CD4-positive, alpha-beta memory T cell (primary cell): ENCODE data around the gene HK2. TPM values are rescaled to one million over a fixed set of nuclear protein-coding genes. Genes with fewer than 3 reads are reported as not detected.

Experiments used
- CTCF ChIA-PET: fragments of 350-600 bp; sonication (Branson Sonifier 250); formaldehyde crosslinking; loops from one replicate; lab custom pipeline; 2021; ENCODE audit warnings: inconsistent platforms; ENCODE audit not compliant: partially characterized antibody; lab: Charles Lee
- POLR2A ChIA-PET: fragments of 350-600 bp; sonication (Branson Sonifier 250); formaldehyde crosslinking; loops from one replicate; lab custom pipeline; 2021; ENCODE audit not compliant: partially characterized antibody; lab: Charles Lee
- DNase-seq, 5 donors: peaks; one replicate each; pipeline versions ENCODE4 v3.0.0 to v3.0.0-alpha.2; 2020 to 2022; ENCODE audit warnings: mixed read lengths in 1 of 5
- H3K27ac ChIP-seq: one replicate; pipeline ENCODE4 v1.7.0; 2013; ENCODE audit warnings: low read depth, low read length
- H3K27me3 ChIP-seq: 2 replicates; pipeline ENCODE4 v1.7.0; 2013; ENCODE audit warnings: mild to moderate bottlenecking, low read length, moderate library complexity; ENCODE audit not compliant: insufficient read depth
- H3K36me3 ChIP-seq: 2 replicates; pipeline ENCODE4 v1.7.0; 2013; ENCODE audit warnings: mild to moderate bottlenecking, low read length, moderate library complexity; ENCODE audit not compliant: insufficient read depth
- H3K4me1 ChIP-seq: 2 replicates; pipeline ENCODE4 v1.7.0; 2013; ENCODE audit warnings: mild to moderate bottlenecking, low read length, moderate library complexity; ENCODE audit not compliant: insufficient read depth
- H3K4me3 ChIP-seq, 2 donors: one replicate each; pipeline ENCODE4 v1.7.0; 2013; ENCODE audit warnings: low read length in 2 of 2, mild to moderate bottlenecking in 1 of 2
- H3K9me3 ChIP-seq, 2 donors: one replicate each; pipeline ENCODE4 v1.7.0; 2013; ENCODE audit warnings: low read length in 2 of 2, control low read depth in 1 of 2; ENCODE audit not compliant: control insufficient read depth in 1 of 2
- H3K27ac Mint-ChIP-seq, 7 donors: one replicate each; pipeline ENCODE4 v1.8.0; 2020 to 2021; ENCODE audit warnings: mixed read lengths in 7 of 7, mild to moderate bottlenecking in 6 of 7, inconsistent platforms in 3 of 7, moderate library complexity in 3 of 7
- H3K27me3 Mint-ChIP-seq, 2 donors: one replicate each; pipeline ENCODE4 v1.8.0; 2020 to 2021; ENCODE audit warnings: mixed read lengths in 2 of 2
- H3K36me3 Mint-ChIP-seq, 2 donors: one replicate each; pipeline ENCODE4 v1.8.0; 2020 to 2021; ENCODE audit warnings: mixed read lengths in 2 of 2, inconsistent platforms in 1 of 2, mild to moderate bottlenecking in 1 of 2
- H3K4me1 Mint-ChIP-seq, 4 donors: one replicate each; pipeline ENCODE4 v1.8.0; 2020 to 2021; ENCODE audit warnings: mixed read lengths in 4 of 4, mild to moderate bottlenecking in 1 of 4
- H3K4me3 Mint-ChIP-seq, 8 donors: one replicate each; pipeline ENCODE4 v1.8.0; 2020 to 2021; ENCODE audit warnings: mixed read lengths in 8 of 8, mild to moderate bottlenecking in 7 of 8, moderate library complexity in 6 of 8, inconsistent platforms in 3 of 8
- H3K9me3 Mint-ChIP-seq, 8 donors: one replicate each; pipeline ENCODE4 v1.8.0; 2020 to 2021; ENCODE audit warnings: mixed read lengths in 8 of 8, mild to moderate bottlenecking in 5 of 8, inconsistent platforms in 3 of 8, moderate library complexity in 1 of 8
- intact Hi-C: fragments of 100-400 bp; cut with micrococcal nuclease; formaldehyde crosslinking; loops from one replicate; pipeline ENCODE4 v1.15.1; 2023
- polyA plus RNA-seq, 2 donors: library from polyadenylated mRNA; unstranded; fragments of 300-500 nt; fragmentation: Illumina TruSeq; gene quantifications; one replicate each; pipeline ENCODE4 v1.2.3, GENCODE V29; 2021
- total RNA-seq, 2 experiments: library from RNA; stranded (reverse); gene quantifications; one replicate each; pipeline ENCODE4 v1.2.3, GENCODE V29; 2021

HK2 gene
- total and polyA plus RNA-seq, 4 experiments from 2014 or later = 1.7 to 9.4 (median 6.1) TPM

DNA sequence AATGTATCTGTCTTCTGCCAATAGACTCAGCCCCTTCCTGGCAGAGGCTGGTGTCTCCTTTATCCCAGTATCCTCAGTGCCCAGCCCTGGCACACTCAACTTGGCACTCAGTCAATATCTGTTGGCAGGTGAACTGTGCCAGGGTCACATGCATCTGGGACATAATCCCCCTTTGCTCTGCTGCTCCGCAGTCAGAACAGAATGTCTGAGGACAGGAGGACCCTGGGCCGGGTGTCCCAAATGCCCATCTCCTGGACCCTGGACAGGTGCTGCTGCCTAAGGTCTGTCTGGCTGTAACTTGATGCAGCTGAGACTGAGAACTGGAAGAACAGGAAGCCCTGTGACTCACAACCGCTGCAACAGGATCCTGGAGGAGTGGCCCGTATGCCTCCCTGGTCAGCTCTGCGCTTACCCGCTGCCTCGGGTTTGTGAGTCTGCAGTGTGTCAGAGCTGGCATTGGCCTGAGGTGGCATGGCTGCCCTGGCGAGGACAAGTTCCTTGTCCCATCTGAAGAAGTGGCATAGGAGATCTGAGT lies 11.4 kb downstream of the HK2 start:
- H3K36me3 Mint-ChIP-seq = no peaks in the 10 kb centered on the region

DNA sequence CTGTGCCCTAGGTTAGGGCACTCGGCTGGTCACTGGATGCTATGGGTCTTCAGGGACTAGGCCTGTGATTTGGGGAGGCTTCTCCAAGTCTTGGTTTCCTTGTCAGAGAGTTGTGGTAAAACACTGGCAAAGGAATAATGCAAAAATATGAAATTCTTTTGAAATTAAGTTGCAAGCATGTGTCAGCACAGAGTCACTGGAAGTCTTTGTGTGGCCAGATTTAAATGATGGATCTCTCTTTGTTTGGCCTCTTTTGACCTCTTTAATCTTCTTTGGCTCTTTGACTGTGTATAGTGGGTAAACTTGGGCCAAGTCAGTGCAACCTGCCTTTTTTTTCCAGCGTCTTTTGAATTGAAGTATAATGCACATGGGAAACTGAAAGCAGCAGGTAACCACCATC lies 12.1 kb downstream of the HK2 start:
- CTCF ChIA-PET = interaction anchor here (3.7 kb wide), 1 partner anchor 10 kb away, joined by 20 read pairs; no protein-coding TSS in a partner anchor
- H3K36me3 ChIP-seq = no peaks in the 10 kb centered on the region
- intact Hi-C loops = loop anchor here (10.0 kb wide), 1 partner anchor 869 kb away; the partner anchor contains the start of gene GCFC2
- Mint-ChIP-seq H3K4me3 (peak overlapping the region; percentile 56 to 94 (median 76)), H3K27ac (peak overlapping the region; percentile 64 to 94 (median 89)), H3K4me1 (peaks cover 64 to 100% (median 92%) of the 10 kb centered on the region in 4 donors), H3K9me3 (no peaks in the 10 kb centered on the region), H3K36me3 (no peaks in the 10 kb centered on the region), H3K27me3 (no peaks in the 10 kb centered on the region)
- POLR2A ChIA-PET = interaction anchor here (2.4 kb wide), 1 partner anchor 11 kb away, joined by 17 read pairs; the partner anchor contains the start of gene HK2
- H3K9me3 ChIP-seq = no peaks in the 10 kb centered on the region
- peaks cover 100% of the 10 kb centered on the region for H3K4me1 ChIP-seq
- peak overlapping the region; percentile 2 for H3K27ac ChIP-seq
- DNase-seq = no peak
- no peak overlapping the region for H3K4me3 ChIP-seq
- no peaks in the 10 kb centered on the region for H3K27me3 ChIP-seq

More for the DNA sequence above, 11.4 kb downstream of the HK2 start:
- peak overlapping the region; percentile 85 to 94 (median 90) for H3K27ac Mint-ChIP-seq
- peak in 1 of 5 donors; percentile 57 for DNase-seq
- Histone ChIP-seq H3K9me3 (no peaks in the 10 kb centered on the region), H3K27ac (peak overlapping the region; percentile 12), H3K4me1 (peaks cover 98% of the 10 kb centered on the region), H3K27me3 (no peaks in the 10 kb centered on the region), H3K36me3 (no peaks in the 10 kb centered on the region), H3K4me3 (no peak overlapping the region)
- H3K4me3 Mint-ChIP-seq = peak overlapping the region; percentile 75 to 94 (median 80)
- ChIA-PET CTCF (interaction anchor here (1.5 to 3.7 kb wide), 2 partner anchors 10 to 30 kb away, joined by 6 to 20 read pairs; no protein-coding TSS in a partner anchor), POLR2A (interaction anchor here (2.4 kb wide), 1 partner anchor 10 kb away, joined by 17 read pairs; the partner anchor contains the start of gene HK2)
- H3K4me1 Mint-ChIP-seq = peaks cover 63 to 100% (median 89%) of the 10 kb centered on the region in 4 donors
- intact Hi-C loops = loop anchor here (10.0 kb wide), 1 partner anchor 870 kb away; the partner anchor contains the start of gene GCFC2
- no peaks in the 10 kb centered on the region for H3K27me3 Mint-ChIP-seq
- no peaks in the 10 kb centered on the region for H3K9me3 Mint-ChIP-seq

DNA sequence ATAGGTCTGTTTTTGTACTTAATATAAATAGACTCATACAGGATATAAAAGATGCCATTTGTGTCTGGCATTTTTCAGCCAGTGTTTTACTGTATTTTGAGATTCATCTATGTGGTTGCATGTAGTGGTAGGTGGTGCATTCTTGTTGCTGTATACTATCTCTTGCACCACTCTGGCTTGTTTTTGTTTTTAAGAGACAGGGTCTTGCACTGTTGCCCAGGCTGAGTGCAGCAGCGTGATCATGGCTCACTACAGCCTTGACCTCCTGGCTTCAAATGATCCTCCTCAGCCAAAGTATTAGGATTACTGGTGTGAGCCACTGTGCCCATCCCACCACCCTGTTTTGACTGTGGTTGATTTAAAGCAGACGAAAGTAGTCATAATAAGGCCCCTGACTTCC lies 12.6 kb downstream of the HK2 start:
- POLR2A ChIA-PET = interaction anchor here (4.9 kb wide), 1 partner anchor 9 kb away, joined by 148 read pairs; the partner anchor contains the start of gene HK2
- H3K27me3 Mint-ChIP-seq = no peaks in the 10 kb centered on the region

DNA sequence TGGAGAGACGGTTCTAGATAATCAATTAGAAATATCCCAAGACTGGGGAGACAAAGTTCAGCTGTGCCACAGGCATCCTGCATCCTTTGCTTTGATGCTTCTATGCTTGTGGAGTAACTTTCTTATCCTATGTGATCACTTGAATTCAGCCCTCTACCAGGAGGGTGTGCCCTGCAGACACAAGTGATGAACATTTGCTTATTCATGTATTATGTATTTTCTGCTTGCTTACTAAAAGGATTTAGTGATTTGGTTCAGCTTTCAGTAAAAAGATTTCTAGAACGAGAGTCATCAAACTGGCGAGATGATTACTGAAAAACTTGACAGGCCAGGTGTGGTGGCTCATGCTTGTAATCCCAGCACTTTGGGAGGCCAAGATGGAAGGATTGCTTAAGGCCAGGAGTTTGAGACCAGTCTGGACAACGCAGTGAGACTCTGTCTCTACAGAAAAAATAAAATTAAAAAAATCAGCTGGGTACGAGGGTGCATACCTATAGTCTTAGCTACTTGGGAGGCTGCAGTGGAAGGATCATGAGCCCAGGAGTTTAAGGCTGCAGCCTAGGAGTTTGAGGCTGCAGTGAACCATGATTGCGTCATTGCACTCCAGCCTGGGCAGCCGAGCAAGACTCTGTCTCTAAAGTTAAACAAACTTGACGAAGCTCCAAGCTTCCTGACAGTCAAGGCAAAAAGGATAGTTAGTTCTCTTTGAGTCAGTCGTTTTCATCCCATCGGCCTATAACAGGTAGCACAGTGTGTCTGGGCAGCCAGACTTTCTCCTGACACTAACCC lies 13.3 kb downstream of the HK2 start:
- POLR2A ChIA-PET = interaction anchor here (4.9 kb wide), 1 partner anchor 10 kb away, joined by 148 read pairs; the partner anchor contains the start of gene HK2
- Histone ChIP-seq H3K4me1 (peaks cover 90% of the 10 kb centered on the region), H3K9me3 (no peaks in the 10 kb centered on the region), H3K27me3 (no peaks in the 10 kb centered on the region), H3K27ac (peak overlapping the region; percentile 28), H3K4me3 (no peak overlapping the region), H3K36me3 (no peaks in the 10 kb centered on the region)
- CTCF ChIA-PET = interaction anchor here (1.4 to 4.5 kb wide), 5 partner anchors 8 to 133 kb away, joined by 6 to 36 read pairs (median 18); no protein-coding TSS in a partner anchor
- Mint-ChIP-seq H3K4me3 (peak overlapping the region in 4 of 8 donors; percentile 34 to 66 (median 50)), H3K9me3 (no peaks in the 10 kb centered on the region), H3K27ac (peak overlapping the region in 6 of 7 donors; percentile 72 to 94 (median 81)), H3K36me3 (no peaks in the 10 kb centered on the region), H3K4me1 (peaks cover 61 to 100% (median 89%) of the 10 kb centered on the region in 4 donors), H3K27me3 (no peaks in the 10 kb centered on the region)
- no peak for DNase-seq
- intact Hi-C loops = loop anchor here (10.0 kb wide), 1 partner anchor 868 kb away; the partner anchor contains the start of gene GCFC2

More for the DNA sequence above, 12.6 kb downstream of the HK2 start:
- H3K4me3 Mint-ChIP-seq = peak overlapping the region in 7 of 8 donors; percentile 56 to 94 (median 76)
- H3K27ac ChIP-seq = peak overlapping the region; percentile 6
- CTCF ChIA-PET = interaction anchor here (1.4 to 4.5 kb wide), 2 partner anchors 12 to 29 kb away, joined by 6 to 36 read pairs; no protein-coding TSS in a partner anchor
- peaks cover 64 to 100% (median 91%) of the 10 kb centered on the region in 4 donors for H3K4me1 Mint-ChIP-seq
- no peak for DNase-seq
- no peaks in the 10 kb centered on the region for H3K9me3 Mint-ChIP-seq
- H3K36me3 Mint-ChIP-seq = no peaks in the 10 kb centered on the region
- H3K27me3 ChIP-seq = no peaks in the 10 kb centered on the region
- intact Hi-C loops = loop anchor here (10.0 kb wide), 1 partner anchor 868 kb away; the partner anchor contains the start of gene GCFC2
- H3K36me3 ChIP-seq = no peaks in the 10 kb centered on the region
- no peaks in the 10 kb centered on the region for H3K9me3 ChIP-seq
- no peak overlapping the region for H3K4me3 ChIP-seq
- H3K4me1 ChIP-seq = peaks cover 98% of the 10 kb centered on the region
- H3K27ac Mint-ChIP-seq = peak overlapping the region; percentile 64 to 94 (median 89)

- intact Hi-C loops = loop anchor here (1.0 to 10.0 kb wide), 3 partner anchors 9 to 865 kb away; partner anchors contain the start of gene GCFC2
Observed at GRCh38 chr2:74849228-74849892, 15.4 kb downstream of the HK2 start.

GRCh38 chr2:74850496-74851190 lies 16.7 kb downstream of the HK2 start:
- Histone ChIP-seq H3K4me3 (no peak overlapping the region), H3K9me3 (no peaks in the 10 kb centered on the region), H3K4me1 (peaks cover 57% of the 10 kb centered on the region), H3K36me3 (peaks cover 4% of the 10 kb centered on the region), H3K27ac (peak overlapping the region; percentile 69), H3K27me3 (no peaks in the 10 kb centered on the region)
- intact Hi-C loops = no loop called here
- POLR2A ChIA-PET = interaction anchor here (1.5 to 4.9 kb wide), 3 partner anchors 12 to 25 kb away, joined by 6 to 148 read pairs (median 7); partner anchors contain the start of gene HK2
- CTCF ChIA-PET = interaction anchor here (2.5 to 4.5 kb wide), 4 partner anchors 12 to 137 kb away, joined by 17 to 63 read pairs (median 30); partner anchors contain the start of gene HK2
- Mint-ChIP-seq H3K27me3 (no peaks in the 10 kb centered on the region), H3K36me3 (peaks cover 7 to 8% of the 10 kb centered on the region in 2 donors), H3K27ac (peak overlapping the region; percentile 76 to 99 (median 98)), H3K9me3 (no peaks in the 10 kb centered on the region), H3K4me3 (peak overlapping the region in 3 of 8 donors; percentile 17 to 92 (median 34)), H3K4me1 (peaks cover 38 to 75% (median 63%) of the 10 kb centered on the region in 4 donors)
- no peak for DNase-seq

More at GRCh38 chr2:74849228-74849892, 15.4 kb downstream of the HK2 start:
- H3K4me1 ChIP-seq = peaks cover 69% of the 10 kb centered on the region
- H3K27ac ChIP-seq = peak overlapping the region; percentile 69
- peak overlapping the region in 1 of 2 donors; percentile 21 for H3K4me3 ChIP-seq
- Mint-ChIP-seq H3K27me3 (no peaks in the 10 kb centered on the region), H3K9me3 (no peaks in the 10 kb centered on the region), H3K4me3 (peak overlapping the region; percentile 79 to 92 (median 84)), H3K36me3 (peaks cover 0 to 2% of the 10 kb centered on the region in 2 donors), H3K27ac (peak overlapping the region; percentile 93 to 99 (median 98)), H3K4me1 (peaks cover 48 to 88% (median 72%) of the 10 kb centered on the region in 4 donors)
- no peaks in the 10 kb centered on the region for H3K27me3 ChIP-seq
- no peaks in the 10 kb centered on the region for H3K9me3 ChIP-seq
- CTCF ChIA-PET = interaction anchor here (2.5 to 4.5 kb wide), 4 partner anchors 11 to 135 kb away, joined by 17 to 63 read pairs (median 30); partner anchors contain the start of gene HK2
- peaks cover 2% of the 10 kb centered on the region for H3K36me3 ChIP-seq
- peak; percentile 71 to 74 (median 72) for DNase-seq
- POLR2A ChIA-PET = interaction anchor here (0.7 to 4.9 kb wide), 7 partner anchors 12 to 1112 kb away, joined by 3 to 148 read pairs (median 4); partner anchors contain the start of genes CCDC142, HK2, TPRKB and TTC31
